NCI-H1092 (cell line): ENCODE results near the gene SLC5A6.

Experiments
- DNase-seq: peaks from one replicate; lab custom pipeline; 2025; lab: John Stamatoyannopoulos, UW

The SLC5A6 gene

DNA sequence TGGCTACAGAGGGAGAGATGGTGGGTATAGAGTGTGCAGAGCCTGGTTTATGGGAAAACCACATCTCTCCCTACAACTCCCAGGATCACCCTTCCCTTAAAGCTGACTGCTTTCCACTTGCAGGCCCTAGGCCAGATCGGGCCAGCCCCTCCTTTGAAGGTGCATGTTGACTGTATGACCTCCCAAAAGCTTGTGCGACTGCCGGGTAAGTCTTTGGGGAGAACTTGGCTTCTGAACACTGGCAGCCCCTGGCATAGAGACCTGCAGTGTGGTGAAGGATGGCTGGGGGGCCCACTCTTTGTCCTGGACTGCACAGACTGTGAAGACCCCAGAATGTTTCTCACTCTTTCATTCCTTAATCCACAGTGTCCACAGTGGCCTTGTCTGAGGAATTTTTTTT lies 24.6 kb upstream of the SLC5A6 start:
- no peak for DNase-seq

DNA sequence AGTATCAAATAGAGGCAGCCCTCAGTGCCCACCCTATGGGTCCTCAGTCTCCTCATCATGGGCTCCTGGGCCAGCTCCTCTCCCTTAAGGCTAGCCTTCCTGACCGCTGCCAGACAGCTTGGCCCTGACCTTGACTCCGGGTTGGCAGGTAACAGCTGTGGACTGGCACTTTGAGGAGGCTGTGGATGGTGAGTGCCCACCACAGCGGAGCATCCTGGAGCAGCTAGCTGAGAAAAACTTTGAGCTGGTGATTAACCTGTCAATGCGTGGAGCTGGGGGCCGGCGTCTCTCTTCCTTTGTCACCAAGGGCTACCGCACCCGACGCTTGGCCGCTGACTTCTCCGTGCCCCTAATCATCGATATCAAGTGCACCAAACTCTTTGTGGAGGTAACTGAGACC lies 24.1 kb upstream of the SLC5A6 start:
- no peak for DNase-seq

DNA sequence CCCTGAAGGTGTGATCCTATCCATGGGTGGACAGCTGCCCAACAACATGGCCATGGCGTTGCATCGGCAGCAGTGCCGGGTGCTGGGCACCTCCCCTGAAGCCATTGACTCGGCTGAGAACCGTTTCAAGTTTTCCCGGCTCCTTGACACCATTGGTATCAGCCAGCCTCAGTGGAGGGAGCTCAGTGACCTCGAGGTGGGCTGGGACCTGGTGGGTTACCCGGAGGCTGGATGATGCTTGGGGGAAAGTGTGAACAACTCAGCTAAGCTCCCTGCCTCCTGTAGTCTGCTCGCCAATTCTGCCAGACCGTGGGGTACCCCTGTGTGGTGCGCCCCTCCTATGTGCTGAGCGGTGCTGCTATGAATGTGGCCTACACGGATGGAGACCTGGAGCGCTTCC lies 21.3 kb upstream of the SLC5A6 start:
- no peak for DNase-seq

DNA sequence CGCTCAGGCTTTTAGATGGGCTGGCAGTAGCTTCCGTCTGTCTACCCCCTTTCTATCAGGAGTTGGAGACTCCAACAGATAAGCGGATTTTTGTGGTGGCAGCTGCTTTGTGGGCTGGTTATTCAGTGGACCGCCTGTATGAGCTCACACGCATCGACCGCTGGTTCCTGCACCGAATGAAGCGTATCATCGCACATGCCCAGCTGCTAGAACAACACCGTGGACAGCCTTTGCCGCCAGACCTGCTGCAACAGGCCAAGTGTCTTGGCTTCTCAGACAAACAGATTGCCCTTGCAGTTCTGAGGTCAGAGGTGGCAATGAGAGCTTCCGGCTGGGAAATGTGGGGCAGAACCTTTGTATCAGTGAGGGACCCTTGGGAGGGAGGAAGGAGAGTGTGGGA lies 19.9 kb upstream of the SLC5A6 start:
- no peak for DNase-seq

DNA sequence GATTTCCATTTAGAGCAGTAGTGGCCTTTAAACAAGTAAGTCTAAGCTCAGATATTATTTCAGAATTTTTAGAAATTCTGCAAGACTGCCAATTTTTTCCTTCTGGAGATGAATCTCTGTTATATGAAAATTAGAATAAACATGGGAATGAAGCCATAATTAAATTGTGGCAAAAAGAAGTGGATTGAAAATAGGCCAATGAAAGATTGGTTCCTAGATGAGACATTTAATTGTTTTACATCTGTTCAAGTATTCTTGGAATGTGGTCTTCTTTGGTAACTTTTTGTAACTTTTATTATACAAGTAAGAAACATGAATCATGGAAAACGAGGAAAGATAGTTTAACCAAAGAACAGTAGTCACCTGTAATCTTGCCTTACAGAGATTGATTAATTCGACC lies 15.4 kb upstream of the SLC5A6 start:
- DNase-seq: no peak

DNA sequence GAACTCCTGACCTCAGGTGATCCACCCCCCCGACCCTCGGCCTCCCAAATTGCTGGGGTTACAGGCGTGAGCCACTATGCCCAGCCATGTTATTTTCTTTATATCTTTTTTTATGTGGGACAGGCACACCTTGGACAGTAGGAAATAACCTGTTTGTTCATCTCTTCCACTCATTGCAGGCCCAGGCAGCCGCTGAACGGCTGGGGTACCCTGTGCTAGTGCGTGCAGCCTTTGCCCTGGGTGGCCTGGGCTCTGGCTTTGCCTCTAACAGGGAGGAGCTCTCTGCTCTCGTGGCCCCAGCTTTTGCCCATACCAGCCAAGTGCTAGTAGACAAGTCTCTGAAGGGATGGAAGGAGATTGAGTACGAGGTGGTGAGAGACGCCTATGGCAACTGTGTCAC lies 13.5 kb upstream of the SLC5A6 start:
- no peak for DNase-seq

DNA sequence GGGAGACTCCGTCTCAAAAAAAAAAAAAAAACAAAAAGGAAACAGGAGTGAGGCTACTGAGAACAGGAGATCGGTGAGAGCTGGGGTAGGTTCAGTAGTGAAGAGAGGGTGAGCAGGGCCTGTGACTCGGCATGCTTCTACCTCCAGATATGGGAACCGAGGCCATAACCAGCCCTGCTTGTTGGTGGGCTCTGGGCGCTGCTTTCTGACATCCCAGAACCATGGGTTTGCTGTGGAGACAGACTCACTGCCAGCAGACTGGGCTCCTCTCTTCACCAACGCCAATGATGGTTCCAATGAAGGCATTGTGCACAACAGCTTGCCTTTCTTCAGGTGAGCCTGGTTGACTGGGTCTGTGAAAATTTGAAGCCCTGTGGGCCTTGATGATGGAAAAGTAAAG lies 11.3 kb upstream of the SLC5A6 start:
- DNase-seq: no peak

DNA sequence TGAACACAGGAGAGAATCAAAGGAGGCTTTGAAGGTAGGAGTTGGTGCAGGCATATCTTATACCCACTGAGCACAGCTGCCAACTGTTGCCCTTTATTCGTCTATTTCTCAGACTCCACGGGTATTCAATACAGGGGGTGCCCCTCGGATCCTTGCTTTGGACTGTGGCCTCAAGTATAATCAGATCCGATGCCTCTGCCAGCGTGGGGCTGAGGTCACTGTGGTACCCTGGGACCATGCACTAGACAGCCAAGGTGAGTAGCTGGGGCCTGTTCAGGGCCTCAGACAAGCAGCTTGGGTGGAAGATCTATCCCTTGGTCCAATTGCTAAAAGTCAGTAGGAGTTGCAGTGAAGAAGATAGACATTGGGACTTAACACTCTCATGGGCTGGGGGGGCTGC lies 10.3 kb upstream of the SLC5A6 start:
- no peak for DNase-seq

DNA sequence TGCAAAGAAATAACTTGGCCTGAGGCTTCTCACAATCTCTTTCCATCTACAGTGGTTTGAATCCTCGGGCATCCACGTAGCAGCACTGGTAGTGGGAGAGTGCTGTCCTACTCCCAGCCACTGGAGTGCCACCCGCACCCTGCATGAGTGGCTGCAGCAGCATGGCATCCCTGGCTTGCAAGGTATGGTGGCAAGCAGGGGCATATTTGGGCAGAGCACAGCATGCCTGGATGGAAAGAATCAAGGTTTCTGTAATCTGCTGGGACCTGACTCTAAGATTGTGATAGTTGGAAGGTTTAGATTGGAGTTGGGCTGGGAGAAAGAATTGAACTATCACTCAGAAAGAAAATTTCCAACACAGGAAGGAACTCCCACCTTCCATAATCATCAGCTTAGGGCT lies 9.1 kb upstream of the SLC5A6 start:
- no peak for DNase-seq

DNA sequence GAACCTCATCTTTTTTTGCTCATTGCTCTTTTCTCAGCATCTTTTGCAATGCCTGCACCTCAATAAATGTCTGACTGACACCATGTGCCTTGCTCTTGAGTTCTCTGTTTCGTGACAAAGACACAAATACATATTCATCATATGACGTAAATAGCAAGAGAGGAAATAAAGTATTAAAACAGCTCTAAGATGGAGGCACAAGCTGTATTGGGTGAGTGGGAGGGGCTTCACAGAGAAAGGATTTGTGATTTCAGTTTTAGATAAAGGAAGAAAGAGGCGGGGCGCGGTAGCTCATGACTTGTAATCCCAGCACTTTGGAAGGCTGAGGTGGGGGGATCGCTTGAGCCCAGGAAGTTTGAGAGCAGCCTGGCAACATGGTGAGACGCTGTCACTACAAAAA lies 8.0 kb upstream of the SLC5A6 start:
- DNase-seq: no peak

DNA sequence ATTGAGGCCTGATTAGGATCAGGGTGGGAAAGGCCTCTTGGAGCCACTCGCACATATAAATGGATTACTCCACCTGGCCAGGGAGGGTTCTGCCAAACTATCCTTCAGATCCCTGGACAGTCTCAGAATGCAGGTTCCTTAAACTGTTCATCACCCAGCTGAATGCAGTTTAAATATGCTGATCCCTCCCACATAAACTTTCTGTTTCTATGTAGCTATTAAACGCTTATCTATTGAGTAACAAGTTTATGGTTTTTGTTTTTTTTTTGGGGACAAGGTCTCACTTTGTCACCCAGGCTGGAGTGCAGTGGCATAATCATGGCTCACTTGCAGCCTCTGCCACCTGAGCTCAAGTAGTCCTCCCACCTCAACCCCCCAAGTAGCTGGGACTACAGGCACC lies 7.0 kb upstream of the SLC5A6 start:
- DNase-seq: no peak

DNA sequence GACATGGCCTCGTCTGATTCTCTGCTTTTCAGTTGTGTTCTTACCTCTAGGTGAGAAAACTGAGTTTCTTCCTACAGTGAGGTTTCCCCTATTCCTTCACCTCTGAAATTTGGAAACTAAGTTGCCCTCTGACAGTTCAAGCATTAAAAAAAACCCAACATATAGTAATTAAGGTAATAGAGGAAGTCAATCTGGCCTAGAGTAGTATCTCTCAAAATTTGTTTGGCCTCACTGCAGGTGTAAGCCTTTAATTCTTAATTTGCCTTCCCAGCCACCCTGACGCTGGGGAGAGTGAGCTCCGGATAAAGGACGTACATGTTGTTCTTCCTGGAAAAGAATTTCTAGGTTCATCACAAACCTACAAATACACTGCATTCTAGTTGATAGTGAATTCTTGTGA lies 6.5 kb upstream of the SLC5A6 start:
- no peak for DNase-seq

DNA sequence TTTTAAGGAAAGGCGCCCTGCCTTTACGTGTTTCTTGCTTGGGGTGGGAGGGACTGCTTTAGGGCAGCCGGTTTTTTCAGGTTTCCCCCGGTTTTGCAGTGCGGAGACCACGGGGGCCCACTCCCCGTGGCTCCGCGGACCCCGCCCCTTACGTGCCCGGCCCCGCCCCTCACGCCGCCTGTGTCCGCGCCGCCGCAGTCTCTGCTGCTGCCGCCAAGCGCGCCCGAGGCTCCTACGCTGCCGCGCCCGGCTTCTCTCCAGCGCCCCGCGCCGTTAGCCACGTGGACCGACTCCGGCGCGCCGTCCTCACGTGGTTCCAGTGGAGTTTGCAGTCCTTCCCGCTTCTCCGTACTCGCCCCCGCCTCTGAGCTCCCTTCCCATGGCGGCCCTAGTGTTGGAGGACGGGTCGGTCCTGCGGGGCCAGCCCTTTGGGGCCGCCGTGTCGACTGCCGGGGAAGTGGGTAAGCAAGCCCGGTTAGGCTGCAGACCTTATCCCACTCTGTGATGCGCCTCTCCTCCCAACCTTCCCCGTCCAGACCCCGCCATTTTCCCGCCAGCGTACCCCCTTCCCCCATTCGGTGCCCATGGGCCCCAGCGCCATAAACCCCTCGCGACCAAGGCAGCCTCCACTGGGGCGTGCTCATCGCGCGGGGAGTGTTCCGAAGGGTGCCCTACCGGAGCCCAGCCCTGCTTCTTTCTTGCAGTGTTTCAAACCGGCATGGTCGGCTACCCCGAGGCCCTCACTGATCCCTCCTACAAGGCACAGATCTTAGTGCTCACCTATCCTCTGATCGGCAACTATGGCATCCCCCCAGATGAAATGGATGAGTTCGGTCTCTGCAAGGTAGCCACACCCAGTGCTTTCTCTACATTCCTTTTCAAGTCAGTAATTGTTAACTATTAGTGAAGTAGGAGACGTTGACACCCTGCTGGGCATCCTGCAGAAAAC lies 5.4 kb upstream of the SLC5A6 start, which contains the start of gene CAD:
CAD (plus strand) TSS at position 197 of the 949 bp plus-strand sequence; CDS start at position 380, 183 bp downstream.
- peak; percentile 61 for DNase-seq

DNA sequence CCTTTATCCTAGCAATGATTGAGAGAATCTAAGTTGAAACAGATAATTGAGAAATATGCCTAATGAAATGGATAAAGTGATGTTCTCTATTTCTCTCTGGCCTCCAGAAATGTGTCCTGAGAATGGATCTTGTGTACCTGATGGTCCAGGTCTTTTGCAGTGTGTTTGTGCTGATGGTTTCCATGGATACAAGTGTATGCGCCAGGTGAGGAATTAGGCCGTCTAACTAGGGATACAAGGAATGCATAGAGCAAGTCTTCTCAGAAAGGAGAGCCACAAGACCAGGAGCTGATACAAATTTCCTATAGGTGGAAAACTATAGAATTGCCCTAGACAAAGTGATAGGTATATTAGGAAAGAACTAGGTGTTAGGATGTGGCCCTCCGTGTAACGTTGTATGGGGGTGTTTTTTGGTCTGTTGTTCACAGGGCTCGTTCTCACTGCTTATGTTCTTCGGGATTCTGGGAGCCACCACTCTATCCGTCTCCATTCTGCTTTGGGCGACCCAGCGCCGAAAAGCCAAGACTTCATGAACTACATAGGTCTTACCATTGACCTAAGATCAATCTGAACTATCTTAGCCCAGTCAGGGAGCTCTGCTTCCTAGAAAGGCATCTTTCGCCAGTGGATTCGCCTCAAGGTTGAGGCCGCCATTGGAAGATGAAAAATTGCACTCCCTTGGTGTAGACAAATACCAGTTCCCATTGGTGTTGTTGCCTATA lies 4.5 kb upstream of the SLC5A6 start:
- no peak for DNase-seq

DNA sequence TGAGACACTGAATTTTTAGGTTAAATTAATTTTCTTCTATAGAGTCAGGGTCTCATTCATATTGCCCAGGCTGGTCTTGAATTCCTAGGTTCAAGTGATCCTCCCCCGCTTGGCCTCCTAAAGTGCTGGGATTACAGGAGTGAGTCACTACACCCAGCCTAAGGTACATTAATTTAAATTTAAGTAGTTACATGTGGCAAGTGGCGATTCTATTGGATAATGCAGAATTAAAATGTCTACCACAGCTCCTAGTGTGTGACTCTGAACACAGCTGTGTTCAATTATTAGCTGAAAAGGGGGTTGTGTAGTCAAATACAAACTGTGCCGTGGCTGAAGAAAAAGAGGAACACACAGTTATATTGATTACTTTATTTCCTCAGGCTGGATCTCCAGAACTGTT lies 2.9 kb upstream of the SLC5A6 start:
- DNase-seq: no peak

DNA sequence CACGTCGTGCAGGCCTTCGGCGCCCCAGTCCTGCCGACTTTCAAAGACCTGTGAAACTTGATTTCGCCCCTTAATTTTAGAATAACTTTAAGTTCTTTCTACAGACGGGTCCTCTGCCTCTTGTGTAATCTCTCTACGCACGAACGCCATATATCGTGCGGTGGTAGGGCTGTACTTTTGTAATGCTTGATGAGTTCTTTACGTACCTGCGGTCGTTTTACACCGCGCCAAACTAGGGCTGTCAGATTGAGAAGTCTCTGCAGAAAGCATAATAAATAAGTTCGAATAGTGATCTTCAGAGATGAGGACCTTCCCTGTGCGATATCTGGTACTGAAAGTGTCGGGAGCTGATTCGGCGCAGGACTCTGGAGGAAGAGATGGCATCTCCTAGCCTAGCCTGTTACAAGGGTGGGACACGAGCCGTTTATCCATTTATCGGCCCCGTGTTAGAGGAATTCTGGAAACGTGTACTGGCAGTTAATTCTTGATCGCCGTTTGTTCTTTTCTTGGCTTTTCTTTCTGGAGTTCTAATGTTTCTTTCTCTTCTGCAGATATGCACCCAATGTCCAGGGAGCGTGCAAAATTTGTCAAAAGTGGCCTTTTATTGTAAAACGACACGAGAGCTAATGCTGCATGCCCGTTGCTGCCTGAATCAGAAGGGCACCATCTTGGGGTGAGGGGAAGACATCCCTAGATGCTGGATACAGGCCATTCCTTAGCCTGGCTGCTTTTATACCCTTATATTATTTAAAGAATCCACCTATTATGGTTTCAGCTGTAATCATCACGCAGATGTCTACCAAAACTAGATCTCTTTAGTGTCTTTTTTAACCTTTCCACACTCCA lies 781 bp upstream of the SLC5A6 start:
- no peak for DNase-seq

DNA sequence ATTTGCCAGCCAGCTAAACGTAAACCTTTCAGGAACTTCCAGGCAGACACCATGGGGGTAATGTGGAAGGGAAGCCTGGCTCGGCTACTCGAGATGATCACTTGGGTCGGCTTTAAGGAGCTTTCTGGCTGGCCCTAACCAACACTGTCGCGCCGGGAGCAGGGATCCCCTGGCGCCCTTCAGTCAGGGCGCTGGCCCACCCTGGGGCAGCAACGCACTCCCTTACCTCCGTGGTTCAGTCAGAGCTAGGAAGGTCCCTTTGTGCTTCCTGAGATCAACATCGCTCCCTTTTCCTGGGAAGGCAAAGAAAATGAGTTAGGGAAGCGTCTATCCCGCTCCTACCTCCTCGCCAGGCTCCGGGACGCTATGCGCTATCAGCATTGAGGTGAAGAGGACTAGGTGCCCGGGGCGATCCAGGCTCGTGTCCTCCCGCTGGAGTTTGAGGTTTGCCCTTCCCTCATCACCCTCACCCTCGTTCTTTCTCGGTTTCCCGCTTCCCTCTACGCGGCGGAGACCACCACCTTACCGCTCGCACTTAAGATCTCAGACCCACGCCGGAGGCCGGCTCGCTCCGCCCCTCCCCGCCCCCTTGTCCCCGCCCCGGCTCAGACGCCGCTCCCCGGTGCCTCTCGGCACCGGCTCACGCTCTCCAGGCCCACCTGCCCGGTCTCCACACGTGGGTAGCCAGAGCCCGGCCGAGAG lies 676 bp downstream of the SLC5A6 start:
- no peak for DNase-seq

DNA sequence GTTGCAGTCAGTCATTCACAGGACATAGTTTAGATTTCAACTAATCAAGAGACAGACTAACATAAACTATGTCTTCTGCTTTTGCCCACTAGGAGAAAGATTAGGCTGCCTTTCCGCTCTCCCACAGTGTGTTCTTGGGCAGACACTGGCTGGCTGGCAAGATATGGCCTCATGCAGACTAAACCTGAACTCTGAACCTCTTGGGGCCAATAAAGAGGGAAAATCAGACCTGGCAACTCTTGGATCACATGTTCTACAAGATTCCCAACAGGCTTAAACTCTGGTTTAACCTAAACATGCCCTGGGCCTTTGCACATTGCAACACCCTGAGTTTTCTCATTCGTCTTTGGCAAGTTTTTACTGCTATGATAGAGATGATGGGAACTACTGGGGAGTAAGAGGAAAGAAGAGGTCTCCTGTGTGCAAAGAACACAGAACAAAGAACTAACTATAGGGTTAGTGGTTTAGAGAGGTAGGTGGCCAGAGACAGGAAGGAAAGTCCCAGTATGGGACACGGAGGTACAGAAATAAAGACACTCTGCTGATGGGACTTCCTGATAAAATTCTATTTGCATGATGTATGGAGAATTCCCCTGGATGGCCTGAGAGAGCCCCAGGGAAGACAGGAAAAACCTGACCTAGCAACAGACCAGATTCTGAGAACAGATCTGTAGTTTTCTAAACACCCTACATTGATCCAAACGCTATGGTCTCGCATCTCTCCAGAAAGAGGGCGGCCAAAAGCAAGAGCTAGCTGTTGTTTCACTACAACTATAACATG lies 2.3 kb downstream of the SLC5A6 start:
- DNase-seq: no peak

DNA sequence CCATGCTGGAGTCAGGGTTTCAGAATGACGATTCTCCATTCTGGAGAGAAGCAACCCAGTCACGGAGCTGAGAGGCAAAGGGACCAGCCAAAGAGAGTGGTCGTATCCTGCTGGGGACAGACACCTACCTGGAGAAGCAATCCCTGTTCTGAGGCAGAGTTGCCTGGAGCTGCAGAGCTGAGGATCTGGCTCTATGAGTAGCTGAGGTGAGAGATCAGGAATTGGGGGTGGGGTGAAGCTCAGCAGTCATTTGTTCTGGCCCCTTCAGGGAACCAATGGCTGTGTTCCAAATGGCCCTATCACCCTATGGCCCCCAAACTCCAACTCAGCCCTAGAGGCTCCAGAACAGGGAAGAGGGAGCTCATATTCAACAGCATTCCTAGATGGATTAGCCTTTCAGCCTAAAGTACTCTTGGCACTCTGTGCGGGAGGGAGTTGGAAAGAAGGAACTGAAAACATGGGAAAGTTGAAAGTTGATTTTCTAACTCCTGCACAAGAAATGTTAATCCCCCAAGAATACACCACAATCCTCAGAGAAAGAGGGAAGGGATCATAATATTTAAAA lies 3.5 kb downstream of the SLC5A6 start:
- no peak for DNase-seq

DNA sequence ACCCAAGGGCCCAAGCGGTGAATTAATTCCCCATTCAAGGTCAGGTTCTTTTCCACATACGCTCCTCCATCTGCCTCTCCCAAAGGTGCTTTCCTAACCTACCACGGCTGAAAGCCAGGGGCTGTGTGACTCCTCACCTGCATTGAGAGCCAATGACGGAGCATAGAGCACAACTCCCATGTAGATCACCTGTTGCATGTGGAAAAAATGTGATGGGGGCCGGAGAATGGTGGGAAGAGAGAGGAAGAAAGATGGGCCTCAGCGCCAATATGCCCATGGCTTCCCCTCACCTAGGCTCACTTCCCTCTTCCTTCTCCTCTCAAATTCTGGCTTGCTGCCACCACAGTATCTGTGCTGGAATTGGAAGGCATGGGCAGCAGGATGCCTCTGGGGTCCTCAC lies 5.7 kb downstream of the SLC5A6 start:
- no peak for DNase-seq

DNA sequence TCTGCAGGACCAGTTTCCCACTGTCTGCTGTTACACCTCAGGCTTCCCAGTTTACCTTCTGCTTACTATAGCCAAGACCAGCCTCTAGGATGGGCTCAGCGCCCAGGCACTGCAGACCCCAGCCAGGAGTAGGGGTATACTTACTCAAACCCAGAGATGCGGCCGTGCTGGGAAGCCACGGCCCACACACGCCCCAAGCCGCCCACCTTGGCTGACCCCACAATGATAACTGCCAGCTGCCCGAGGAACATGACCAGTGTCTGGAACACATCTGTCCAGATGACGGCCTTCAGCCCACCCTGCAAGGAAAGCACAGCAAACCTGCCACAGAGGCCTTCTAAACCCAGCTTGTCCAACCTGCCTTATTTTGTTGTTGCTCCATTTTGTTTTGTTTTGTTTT lies 6.9 kb downstream of the SLC5A6 start:
- DNase-seq: no peak
